H9 (cell line): Measurements from ENCODE around the gene FBXL13. TPM values are rescaled to one million over a fixed set of nuclear protein-coding genes. Genes with fewer than 3 reads are reported as not detected.
A peak's percentile ranks its signal among the peaks of the same experiment; 100 is the strongest.

ENCODE experiments used
- DNase-seq: peaks from one replicate; pipeline ENCODE4 v3.0.0-alpha.2; 2017
- H2AFZ ChIP-seq: one replicate; pipeline ENCODE4 v1.6.1; 2013; ENCODE audit warnings: mild to moderate bottlenecking, low read length, control low read depth, moderate library complexity
- H2AK5ac ChIP-seq: 2 replicates; pipeline ENCODE4 v1.6.1; 2013; ENCODE audit warnings: low read length, control low read depth, mixed read lengths; ENCODE audit not compliant: insufficient read length
- H2BK120ac ChIP-seq: one replicate; pipeline ENCODE4 v1.6.1; 2013; ENCODE audit warnings: low read depth, mild to moderate bottlenecking, low read length, control low read depth, inconsistent platforms; ENCODE audit not compliant: poor library complexity, severe bottlenecking
- H2BK12ac ChIP-seq: 2 replicates; pipeline ENCODE4 v1.6.1; 2013; ENCODE audit warnings: low read length, control low read depth, mixed read lengths, low read depth; ENCODE audit not compliant: insufficient read length
- H2BK15ac ChIP-seq: 2 replicates; pipeline ENCODE4 v1.6.1; 2013; ENCODE audit warnings: low read depth, low read length, control low read depth
- H2BK20ac ChIP-seq: one replicate; pipeline ENCODE4 v1.6.1; 2013; ENCODE audit warnings: low read depth, mild to moderate bottlenecking, low read length, control low read depth, inconsistent platforms; ENCODE audit not compliant: poor library complexity, severe bottlenecking
- H2BK5ac ChIP-seq: 2 replicates; pipeline ENCODE4 v1.6.1; 2013; ENCODE audit warnings: low read length, control low read depth, mixed read lengths; ENCODE audit not compliant: insufficient read length
- H3K14ac ChIP-seq: 2 replicates; pipeline ENCODE4 v1.6.1; 2013; ENCODE audit warnings: low read length, control low read depth; ENCODE audit not compliant: insufficient read depth
- H3K18ac ChIP-seq: 2 replicates; pipeline ENCODE4 v1.6.1; 2013; ENCODE audit warnings: low read depth, mild to moderate bottlenecking, mixed read lengths, low read length, control low read depth; ENCODE audit not compliant: insufficient read length
- H3K23ac ChIP-seq: 2 replicates; pipeline ENCODE4 v1.6.1; 2013; ENCODE audit warnings: low read length, control low read depth, mixed read lengths, low read depth; ENCODE audit not compliant: insufficient read length
- H3K23me2 ChIP-seq: 2 replicates; pipeline ENCODE4 v1.6.1; 2013; ENCODE audit warnings: low read depth, mild to moderate bottlenecking, mixed read lengths, low read length, control low read depth; ENCODE audit not compliant: insufficient read length, poor library complexity, severe bottlenecking
- H3K27ac ChIP-seq: 2 replicates; pipeline ENCODE4 v1.5.1; 2013; ENCODE audit warnings: low read length, control low read depth, mixed read lengths, low read depth; ENCODE audit not compliant: insufficient read length
- H3K27me3 ChIP-seq: 2 replicates; pipeline ENCODE4 v1.6.1; 2013; ENCODE audit warnings: low read length, control low read depth, inconsistent platforms; ENCODE audit not compliant: insufficient read depth
- H3K4ac ChIP-seq: 2 replicates; pipeline ENCODE4 v1.6.1; 2013; ENCODE audit warnings: low read depth, mild to moderate bottlenecking, control low read depth, inconsistent platforms, low read length, moderate library complexity
- H3K4me1 ChIP-seq: 2 replicates; pipeline ENCODE4 v1.6.1; 2013; ENCODE audit warnings: low read length, control low read depth, inconsistent platforms; ENCODE audit not compliant: insufficient read depth
- H3K4me2 ChIP-seq: 2 replicates; pipeline ENCODE4 v1.6.1; 2013; ENCODE audit warnings: low read length, control low read depth, mixed read lengths; ENCODE audit not compliant: insufficient read length, insufficient read depth
- H3K56ac ChIP-seq: 2 replicates; pipeline ENCODE4 v1.6.1; 2013; ENCODE audit warnings: low read depth, mild to moderate bottlenecking, mixed read lengths, low read length, control low read depth; ENCODE audit not compliant: insufficient read length
- H3K79me1 ChIP-seq: 2 replicates; pipeline ENCODE4 v1.6.1; 2013; ENCODE audit warnings: low read depth, mild to moderate bottlenecking, moderate library complexity, low read length, control low read depth, inconsistent platforms; ENCODE audit not compliant: insufficient read depth, poor library complexity, severe bottlenecking
- H3K79me2 ChIP-seq: 2 replicates; pipeline ENCODE4 v1.6.1; 2013; ENCODE audit warnings: low read length, control low read depth, inconsistent platforms; ENCODE audit not compliant: insufficient read depth
- H3K9ac ChIP-seq: 2 replicates; pipeline ENCODE4 v1.6.1; 2013; ENCODE audit warnings: low read length, control low read depth, mixed read lengths; ENCODE audit not compliant: insufficient read length; ENCODE audit errors: extremely low read depth
- H3K9me3 ChIP-seq: one replicate; pipeline ENCODE4 v1.6.1; 2013; ENCODE audit warnings: low read depth, low read length, inconsistent platforms; ENCODE audit not compliant: control insufficient read depth
- H3T11ph ChIP-seq: one replicate; pipeline ENCODE4 v1.6.1; 2013; ENCODE audit warnings: mild to moderate bottlenecking, low read length, control low read depth, inconsistent platforms
- H4K20me1 ChIP-seq: one replicate; pipeline ENCODE4 v1.6.1; 2013; ENCODE audit not compliant: control insufficient read depth, insufficient read length, insufficient read depth
- H4K5ac ChIP-seq: 2 replicates; pipeline ENCODE4 v1.6.1; 2013; ENCODE audit warnings: low read depth, mild to moderate bottlenecking, mixed read lengths, low read length, control low read depth; ENCODE audit not compliant: insufficient read length
- H4K8ac ChIP-seq: replicated peaks from 2 replicates; pipeline ENCODE4 v1.6.1; 2013; ENCODE audit warnings: low read length, control low read depth, mixed read lengths, low read depth; ENCODE audit not compliant: insufficient read length
- H4K91ac ChIP-seq: 2 replicates; pipeline ENCODE4 v1.6.1; 2013; ENCODE audit warnings: low read depth, mild to moderate bottlenecking, moderate library complexity, mixed read lengths, low read length, control low read depth; ENCODE audit not compliant: insufficient read length
- H3K27ac Mint-ChIP-seq, 3 experiments: 2 replicates in 2 of 3; 3 replicates in 1 of 3; pipeline ENCODE4 v1.8.0; 2020 to 2021; ENCODE audit warnings: mixed read lengths in 3 of 3, mild to moderate bottlenecking in 1 of 3, moderate library complexity in 1 of 3
- H3K27me3 Mint-ChIP-seq: 2 replicates; pipeline ENCODE4 v1.8.0; 2021; ENCODE audit warnings: low read depth, mild to moderate bottlenecking, moderate library complexity, mixed read lengths
- H3K36me3 Mint-ChIP-seq, 3 experiments: 2 replicates in 2 of 3; 3 replicates in 1 of 3; pipeline ENCODE4 v1.8.0; 2020 to 2021; ENCODE audit warnings: low read depth in 3 of 3, mixed read lengths in 3 of 3; ENCODE audit not compliant: insufficient read depth in 1 of 3
- H3K4me1 Mint-ChIP-seq, 2 experiments: 2 replicates each; pipeline ENCODE4 v1.8.0; 2020; ENCODE audit warnings: mixed read lengths in 2 of 2
- H3K4me3 Mint-ChIP-seq, 2 experiments: 2 replicates in 1 of 2; 3 replicates in 1 of 2; pipeline ENCODE4 v1.8.0; 2020 to 2021; ENCODE audit warnings: mild to moderate bottlenecking in 2 of 2, mixed read lengths in 2 of 2, moderate library complexity in 1 of 2
- H3K9me3 Mint-ChIP-seq, 2 experiments: 2 replicates in 1 of 2; 3 replicates in 1 of 2; pipeline ENCODE4 v1.8.0; 2020; ENCODE audit warnings: mild to moderate bottlenecking in 2 of 2, mixed read lengths in 2 of 2, moderate library complexity in 1 of 2
- CTCF ChIP-seq: fragments of 200-600 bp; sonication (generic); conservative IDR thresholded peaks from 3 replicates; pipeline ENCODE4 v1.8.0; 2021; ENCODE audit warnings: antibody characterized with exemption, mild to moderate bottlenecking
- WGBS: extraction: QIAGEN DNeasy Blood & Tissue Kit; methylation state at CpG from one replicate; pipeline ENCODE4 v1.1.7; 2013; ENCODE audit warnings: missing lambda C conversion rate, low lambda C conversion rate, mixed read lengths; ENCODE audit not compliant: insufficient read length; ENCODE audit errors: extremely low coverage; 5-methylcytosine and 5-hydroxymethylcytosine counted together
- total RNA-seq: library from RNA; stranded (reverse); gene quantifications from 2 replicates; pipeline ENCODE4 v1.2.1, GENCODE V29; 2021

FBXL13 gene
- total RNA-seq, 1 experiment from 2014 or later = 4.4 TPM

- WGBS = no CpG with 5 or more reads among the region's 3 CpGs
Observed at GRCh38 chr7:103011650-103012049, 62.9 kb downstream of the FBXL13 start.

More at GRCh38 chr7:103011650-103012049, 62.9 kb downstream of the FBXL13 start:
- no peaks in the 10 kb centered on the region for H3K9me3 ChIP-seq
- no peak overlapping the region for H2AFZ ChIP-seq
- no peak overlapping the region for H3T11ph ChIP-seq
- no peak overlapping the region for H2BK120ac ChIP-seq
- H2BK20ac ChIP-seq = no peak overlapping the region
- no peak overlapping the region for H2BK15ac ChIP-seq
- no peaks in the 10 kb centered on the region for H4K20me1 ChIP-seq
- no peak overlapping the region for H3K9ac ChIP-seq
- no peak overlapping the region for H3K14ac ChIP-seq
- H3K4me2 ChIP-seq = no peak overlapping the region
- no peak overlapping the region for H2BK12ac ChIP-seq
- no peaks in the 10 kb centered on the region for H3K23me2 ChIP-seq
- no peak overlapping the region for H3K23ac ChIP-seq
- Mint-ChIP-seq H3K4me3 (no peak overlapping the region), H3K36me3 (peaks cover 13 to 32% (median 22%) of the 10 kb centered on the region in 3 experiments), H3K27me3 (no peaks in the 10 kb centered on the region), H3K27ac (peak overlapping the region in 1 of 3 experiments; percentile 18; a peak in 1 of 7 replicates), H3K9me3 (peaks cover 28 to 32% of the 10 kb centered on the region in 2 experiments), H3K4me1 (peaks cover 0 to 2% of the 10 kb centered on the region in 2 experiments; a peak in 2 of 4 replicates)
- H3K4me1 ChIP-seq = no peaks in the 10 kb centered on the region
- no peak overlapping the region for H3K18ac ChIP-seq
- H3K79me1 ChIP-seq = no peaks in the 10 kb centered on the region
- no peak overlapping the region for H3K27ac ChIP-seq
- H2AK5ac ChIP-seq = no peak overlapping the region
- H4K91ac ChIP-seq = no peak overlapping the region
- H3K4ac ChIP-seq = no peak overlapping the region
- no peaks in the 10 kb centered on the region for H3K27me3 ChIP-seq
- H2BK5ac ChIP-seq = no peak overlapping the region
- DNase-seq = no peak
- no peak overlapping the region for H3K56ac ChIP-seq
- H3K79me2 ChIP-seq = no peaks in the 10 kb centered on the region
- no peak for TF ChIP-seq CTCF
- H4K8ac ChIP-seq = no peak overlapping the region
- H4K5ac ChIP-seq = no peak overlapping the region
